ENCODE results near the gene TSNAXIP1.
A peak's percentile ranks its signal among the peaks of the same experiment; 100 is the strongest.

The TSNAXIP1 gene

DNA sequence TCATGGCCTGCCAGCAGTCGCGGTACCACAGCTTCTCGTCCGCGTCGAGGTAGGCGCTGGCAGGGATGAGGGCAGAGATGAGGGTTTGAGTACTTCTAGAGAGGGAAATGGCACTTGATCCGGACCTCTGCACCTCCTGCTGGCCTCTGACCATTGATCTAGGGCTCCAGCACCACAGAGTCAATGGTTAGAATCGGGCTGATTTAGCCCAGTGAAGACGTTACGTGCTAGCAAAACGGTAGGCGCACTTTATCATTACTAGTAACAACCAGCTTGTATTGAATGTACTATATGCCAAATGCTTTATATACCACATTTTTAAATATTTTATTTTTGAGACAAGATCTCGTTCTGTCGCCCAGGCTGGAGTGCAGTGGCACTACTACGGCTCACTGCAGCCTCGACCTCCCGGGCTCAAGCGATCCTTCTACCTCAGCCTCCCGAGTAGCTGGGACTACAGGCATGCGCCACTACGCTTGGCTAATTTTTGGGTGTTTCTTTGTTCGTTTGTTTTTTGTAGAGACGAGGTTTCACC, 526 bp downstream of the TSNAXIP1 start (continued):
- TF ChIP-seq, protein P1, sequence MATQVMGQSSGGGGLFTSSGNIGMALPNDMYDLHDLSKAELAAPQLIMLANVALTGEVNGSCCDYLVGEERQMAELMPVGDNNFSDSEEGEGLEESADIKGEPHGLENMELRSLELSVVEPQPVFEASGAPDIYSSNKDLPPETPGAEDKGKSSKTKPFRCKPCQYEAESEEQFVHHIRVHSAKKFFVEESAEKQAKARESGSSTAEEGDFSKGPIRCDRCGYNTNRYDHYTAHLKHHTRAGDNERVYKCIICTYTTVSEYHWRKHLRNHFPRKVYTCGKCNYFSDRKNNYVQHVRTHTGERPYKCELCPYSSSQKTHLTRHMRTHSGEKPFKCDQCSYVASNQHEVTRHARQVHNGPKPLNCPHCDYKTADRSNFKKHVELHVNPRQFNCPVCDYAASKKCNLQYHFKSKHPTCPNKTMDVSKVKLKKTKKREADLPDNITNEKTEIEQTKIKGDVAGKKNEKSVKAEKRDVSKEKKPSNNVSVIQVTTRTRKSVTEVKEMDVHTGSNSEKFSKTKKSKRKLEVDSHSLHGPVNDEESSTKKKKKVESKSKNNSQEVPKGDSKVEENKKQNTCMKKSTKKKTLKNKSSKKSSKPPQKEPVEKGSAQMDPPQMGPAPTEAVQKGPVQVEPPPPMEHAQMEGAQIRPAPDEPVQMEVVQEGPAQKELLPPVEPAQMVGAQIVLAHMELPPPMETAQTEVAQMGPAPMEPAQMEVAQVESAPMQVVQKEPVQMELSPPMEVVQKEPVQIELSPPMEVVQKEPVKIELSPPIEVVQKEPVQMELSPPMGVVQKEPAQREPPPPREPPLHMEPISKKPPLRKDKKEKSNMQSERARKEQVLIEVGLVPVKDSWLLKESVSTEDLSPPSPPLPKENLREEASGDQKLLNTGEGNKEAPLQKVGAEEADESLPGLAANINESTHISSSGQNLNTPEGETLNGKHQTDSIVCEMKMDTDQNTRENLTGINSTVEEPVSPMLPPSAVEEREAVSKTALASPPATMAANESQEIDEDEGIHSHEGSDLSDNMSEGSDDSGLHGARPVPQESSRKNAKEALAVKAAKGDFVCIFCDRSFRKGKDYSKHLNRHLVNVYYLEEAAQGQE (tag by site-specific recombination; IDR thresholded peaks at IDR 0.05): peak; percentile 34; the same call in 1 of the 2 replicates
- TF ChIP-seq ZBTB20 (tag by site-specific recombination; IDR thresholded peaks at IDR 0.05) (no peak), ZNF544 (tag by site-specific recombination; IDR thresholded peaks at IDR 0.05) (no peak), ZNF404 (tag by site-specific recombination; IDR thresholded peaks at IDR 0.05) (no peak), ZNF138 (tag by site-specific recombination; IDR thresholded peaks at IDR 0.05; ENCODE audit: borderline replicate concordance) (no peak), ZNF530 (tag by site-specific recombination; IDR thresholded peaks at IDR 0.05; ENCODE audit: low read depth) (no peak), ZNF10 (tag by site-specific recombination; IDR thresholded peaks at IDR 0.05) (no peak), ZSCAN16 (tag by site-specific recombination; IDR thresholded peaks at IDR 0.05) (no peak), ZNF596 (tag by site-specific recombination; IDR thresholded peaks at IDR 0.05) (no peak), ZNF302 (tag by site-specific recombination; IDR thresholded peaks at IDR 0.05; ENCODE audit: low read depth) (no peak), GLIS2 (tag by site-specific recombination; IDR thresholded peaks at IDR 0.05) (no peak), GFI1B (tag by site-specific recombination; IDR thresholded peaks at IDR 0.05) (no peak), ZNF830 (tag by site-specific recombination; IDR thresholded peaks at IDR 0.05; ENCODE audit: low read depth) (no peak), ZNF560 (tag by site-specific recombination; IDR thresholded peaks at IDR 0.05; ENCODE audit: borderline replicate concordance) (no peak), ZNF785 (tag by site-specific recombination; IDR thresholded peaks at IDR 0.05) (no peak), ZNF701 (tag by site-specific recombination; IDR thresholded peaks at IDR 0.05) (no peak)
- TF ChIP-seq, protein P2, sequence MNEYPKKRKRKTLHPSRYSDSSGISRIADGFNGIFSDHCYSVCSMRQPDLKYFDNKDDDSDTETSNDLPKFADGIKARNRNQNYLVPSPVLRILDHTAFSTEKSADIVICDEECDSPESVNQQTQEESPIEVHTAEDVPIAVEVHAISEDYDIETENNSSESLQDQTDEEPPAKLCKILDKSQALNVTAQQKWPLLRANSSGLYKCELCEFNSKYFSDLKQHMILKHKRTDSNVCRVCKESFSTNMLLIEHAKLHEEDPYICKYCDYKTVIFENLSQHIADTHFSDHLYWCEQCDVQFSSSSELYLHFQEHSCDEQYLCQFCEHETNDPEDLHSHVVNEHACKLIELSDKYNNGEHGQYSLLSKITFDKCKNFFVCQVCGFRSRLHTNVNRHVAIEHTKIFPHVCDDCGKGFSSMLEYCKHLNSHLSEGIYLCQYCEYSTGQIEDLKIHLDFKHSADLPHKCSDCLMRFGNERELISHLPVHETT (tag by site-specific recombination; IDR thresholded peaks at IDR 0.05): no peak
- TF ChIP-seq, protein P3, sequence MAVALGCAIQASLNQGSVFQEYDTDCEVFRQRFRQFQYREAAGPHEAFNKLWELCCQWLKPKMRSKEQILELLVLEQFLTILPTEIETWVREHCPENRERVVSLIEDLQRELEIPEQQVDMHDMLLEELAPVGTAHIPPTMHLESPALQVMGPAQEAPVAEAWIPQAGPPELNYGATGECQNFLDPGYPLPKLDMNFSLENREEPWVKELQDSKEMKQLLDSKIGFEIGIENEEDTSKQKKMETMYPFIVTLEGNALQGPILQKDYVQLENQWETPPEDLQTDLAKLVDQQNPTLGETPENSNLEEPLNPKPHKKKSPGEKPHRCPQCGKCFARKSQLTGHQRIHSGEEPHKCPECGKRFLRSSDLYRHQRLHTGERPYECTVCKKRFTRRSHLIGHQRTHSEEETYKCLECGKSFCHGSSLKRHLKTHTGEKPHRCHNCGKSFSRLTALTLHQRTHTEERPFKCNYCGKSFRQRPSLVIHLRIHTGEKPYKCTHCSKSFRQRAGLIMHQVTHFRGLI (tag by site-specific recombination; IDR thresholded peaks at IDR 0.05): peak; percentile 7; the same call in 1 of the 2 replicates
- TF ChIP-seq, protein P4, sequence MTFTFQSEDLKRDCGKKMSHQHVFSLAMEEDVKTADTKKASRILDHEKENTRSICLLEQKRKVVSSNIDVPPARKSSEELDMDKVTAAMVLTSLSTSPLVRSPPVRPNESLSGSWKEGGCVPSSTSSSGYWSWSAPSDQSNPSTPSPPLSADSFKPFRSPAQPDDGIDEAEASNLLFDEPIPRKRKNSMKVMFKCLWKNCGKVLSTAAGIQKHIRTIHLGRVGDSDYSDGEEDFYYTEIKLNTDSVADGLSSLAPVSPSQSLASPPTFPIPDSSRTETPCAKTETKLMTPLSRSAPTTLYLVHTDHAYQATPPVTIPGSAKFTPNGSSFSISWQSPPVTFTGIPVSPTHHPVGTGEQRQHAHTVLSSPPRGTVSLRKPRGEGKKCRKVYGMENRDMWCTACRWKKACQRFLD (tag by site-specific recombination; IDR thresholded peaks at IDR 0.05): no peak

DNA sequence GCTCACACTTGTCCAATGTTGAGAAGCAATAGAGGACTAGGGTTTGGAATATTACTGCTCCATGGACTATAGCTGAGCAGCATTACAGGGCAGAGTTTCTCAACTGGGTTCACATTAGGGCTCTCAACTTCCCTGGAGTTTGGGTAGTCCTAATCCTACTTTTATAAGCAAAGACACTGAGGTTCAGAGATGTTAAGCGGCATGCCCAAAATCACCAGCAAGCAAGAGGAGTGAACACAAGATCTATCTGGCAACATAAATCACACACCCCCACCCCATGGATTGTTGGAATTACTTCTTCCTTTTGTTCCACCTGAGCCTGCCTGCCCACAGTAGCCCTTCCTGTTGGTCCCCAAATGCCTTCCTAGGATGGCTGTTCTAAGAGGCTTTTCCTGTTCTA, 5.2 kb downstream of the TSNAXIP1 start:
- no peaks in the 10 kb centered on the region for H3K36me3 ChIP-seq (ENCODE audit: control insufficient read depth in 2 of 2, insufficient read depth in 1 of 2, low read length in 2 of 2)
- CTCF ChIA-PET: interaction anchor here (0.6 kb wide), 1 partner anchor 119 kb away, joined by 3 read pairs; no protein-coding TSS in a partner anchor
- peaks cover 4% of the 10 kb centered on the region; the same call in 1 of the 2 replicates for H3K4me1 ChIP-seq (ENCODE audit: control insufficient read depth, insufficient read depth, low read length)
- H3K4me3 ChIP-seq (ENCODE audit: low read depth, low read length): no peak overlapping the region
- TF ChIP-seq ZNF768 (tag by site-specific recombination; IDR thresholded peaks at IDR 0.05) (0 out of 2 replicates have a peak, but pooled peaks have one; percentile 52), MYNN (tag by site-specific recombination; IDR thresholded peaks at IDR 0.05; ENCODE audit: borderline replicate concordance) (no peak)
- no peak overlapping the region for H3K27ac ChIP-seq (ENCODE audit: extremely low read depth, low read depth, low read length)
- POLR2A ChIA-PET: no interaction called here
- no peaks in the 10 kb centered on the region for H3K9me3 ChIP-seq (ENCODE audit: control insufficient read depth, insufficient read depth, low read depth, low read length)

Data from HEK293 (cell line).